SK-N-SH (cell line): Measurements from ENCODE around the gene LPIN1. TPM values are rescaled to one million over a fixed set of nuclear protein-coding genes. Genes with fewer than 3 reads are reported as not detected.

Source experiments
- CTCF ChIA-PET: fragments of 300-600, 350-600 bp; formaldehyde crosslinking; extraction: SDS; loops from one replicate; lab custom pipeline; 2021; lab: Yijun Ruan, JAX
- POLR2A ChIA-PET: fragments of 350-600 bp; sonication (Branson Sonifier 250); formaldehyde crosslinking; extraction: SDS; loops from one replicate; lab custom pipeline; 2020; ENCODE audit warnings: antibody characterized with exemption, inconsistent platforms; lab: Yijun Ruan, JAX
- DNase-seq: peaks from one replicate; pipeline ENCODE4 v3.0.0; 2012
- H2AFZ ChIP-seq: fragments of 200-600 bp; sonication (generic); 2 replicates; pipeline ENCODE4 v1.8.1; 2016; ENCODE audit warnings: antibody characterized with exemption, mild to moderate bottlenecking, low read depth
- H3F3A ChIP-seq: fragments of 200-600 bp; sonication (generic); replicated peaks from 2 replicates; pipeline ENCODE3; 2016; ENCODE audit warnings: antibody characterized with exemption, mild to moderate bottlenecking; ENCODE audit not compliant: insufficient read depth
- H3K27ac ChIP-seq, 2 experiments: fragments of 200-500 bp in 1 of 2; fragments of 200-600 bp in 1 of 2; sonication (Bioruptor generic) in 1 of 2; sonication (generic), shearing (Covaris generic) in 1 of 2; 2 replicates each; pipeline versions ENCODE4 v1.5.1 to v1.6.1; 2014 to 2016; ENCODE audit warnings: low read depth in 2 of 2, inconsistent platforms in 1 of 2, low read length in 1 of 2, mild to moderate bottlenecking in 1 of 2, mixed read lengths in 1 of 2
- H3K27me3 ChIP-seq: fragments of 200-600 bp; sonication (generic), shearing (Covaris generic); 2 replicates; pipeline ENCODE4 v1.6.1; 2016; ENCODE audit warnings: mixed run types; ENCODE audit not compliant: insufficient read depth
- H3K36me3 ChIP-seq, 2 experiments: fragments of 200-500 bp in 1 of 2; fragments of 200-600 bp in 1 of 2; sonication (Bioruptor generic) in 1 of 2; sonication (generic) in 1 of 2; replicated peaks in 1 of 2; 2 replicates each; pipeline versions ENCODE3 to v1.5.1; 2014 to 2016; ENCODE audit warnings: low read length in 1 of 2, mild to moderate bottlenecking in 1 of 2; ENCODE audit not compliant: insufficient read depth in 2 of 2, control insufficient read depth in 1 of 2
- H3K4me1 ChIP-seq, 2 experiments: fragments of 200-500 bp in 1 of 2; fragments of 200-600 bp in 1 of 2; sonication (Bioruptor generic) in 1 of 2; sonication (generic), shearing (Covaris generic) in 1 of 2; 2 replicates each; pipeline versions ENCODE4 v1.5.1 to v1.6.1; 2014 to 2016; ENCODE audit warnings: low read depth in 1 of 2, low read length in 1 of 2, mixed run types in 1 of 2; ENCODE audit not compliant: insufficient read depth in 2 of 2, control insufficient read depth in 1 of 2
- H3K4me2 ChIP-seq: fragments of 200-600 bp; sonication (generic), shearing (Covaris generic); 2 replicates; pipeline ENCODE4 v1.6.1; 2017; ENCODE audit warnings: mixed run types
- H3K4me3 ChIP-seq, 2 experiments: fragments of 200-500 bp in 1 of 2; fragments of 200-600 bp in 1 of 2; sonication (Bioruptor generic) in 1 of 2; sonication (generic), shearing (Covaris generic) in 1 of 2; 2 replicates each; pipeline versions ENCODE4 v1.5.1 to v1.8.1; 2014 to 2016; ENCODE audit warnings: low read depth in 2 of 2, inconsistent platforms in 1 of 2, low read length in 1 of 2, mild to moderate bottlenecking in 1 of 2, mixed read lengths in 1 of 2, moderate library complexity in 1 of 2
- H3K79me2 ChIP-seq: fragments of 200-600 bp; sonication (generic); 2 replicates; pipeline ENCODE4 v1.8.1; 2017; ENCODE audit warnings: mild to moderate bottlenecking; ENCODE audit not compliant: insufficient read depth
- H3K9ac ChIP-seq: fragments of 200-600 bp; sonication (generic); 2 replicates; pipeline ENCODE4 v1.6.1; 2017; ENCODE audit warnings: mixed run types
- H3K9me2 ChIP-seq: fragments of 200-600 bp; sonication (generic); 2 replicates; pipeline ENCODE4 v1.6.1; 2017; ENCODE audit warnings: mixed run types
- H3K9me3 ChIP-seq: fragments of 200-600 bp; sonication (generic); 2 replicates; pipeline ENCODE4 v1.6.1; 2017; ENCODE audit warnings: mixed run types, mild to moderate bottlenecking, moderate library complexity
- H4K20me1 ChIP-seq: fragments of 200-600 bp; sonication (generic); 2 replicates; pipeline ENCODE4 v1.6.1; 2017; ENCODE audit warnings: mild to moderate bottlenecking, mixed run types; ENCODE audit not compliant: insufficient read depth
- CHD2 ChIP-seq: fragments of 150-350 bp; IDR thresholded peaks from 2 replicates; pipeline ENCODE4 v1.6.1; 2018; ENCODE audit warnings: low read length; ENCODE audit not compliant: partially characterized antibody
- EP300 ChIP-seq, 2 experiments: IDR thresholded peaks; 2 replicates each; pipeline versions ENCODE4 v1.4.0 to v1.6.1; 2012; ENCODE audit warnings: borderline replicate concordance in 1 of 2, low read depth in 1 of 2, low read length in 1 of 2
- FOXM1 ChIP-seq: IDR thresholded peaks from 2 replicates; pipeline ENCODE4 v1.4.0; 2012; ENCODE audit warnings: low read depth, mild to moderate bottlenecking
- GABPA ChIP-seq: IDR thresholded peaks from 2 replicates; pipeline ENCODE4 v1.4.0; 2012; ENCODE audit warnings: low read depth, mild to moderate bottlenecking
- RCOR1 ChIP-seq: fragments of 150-350 bp; IDR thresholded peaks from 2 replicates; pipeline ENCODE4 v1.6.1; 2017; ENCODE audit warnings: antibody characterized with exemption, low read length
- SIN3A ChIP-seq: IDR thresholded peaks from 2 replicates; pipeline ENCODE4 v1.6.1; 2012; ENCODE audit warnings: low read depth, mild to moderate bottlenecking, low read length, moderate library complexity, borderline replicate concordance
- TEAD4 ChIP-seq: IDR thresholded peaks from 2 replicates; pipeline ENCODE4 v1.4.0; 2012; ENCODE audit warnings: mild to moderate bottlenecking, borderline replicate concordance; ENCODE audit not compliant: insufficient read depth
- WGBS: methylation state at CpG from one replicate; pipeline ENCODE4 v1.1.6; 2017; ENCODE audit warnings: low lambda C conversion rate; 5-methylcytosine and 5-hydroxymethylcytosine counted together
- polyA plus RNA-seq, 3 experiments: library from polyadenylated mRNA; depleted of rRNA; stranded (reverse); fragments of >200 nt; gene quantifications; 2 replicates each; pipeline ENCODE4 v1.2.3, GENCODE V29; 2012
- TF ChIP-seq, protein P1 (sequence below): fragments of 150-350 bp; IDR thresholded peaks from 2 replicates; pipeline ENCODE4 v1.6.1; 2016; ENCODE audit warnings: mild to moderate bottlenecking, low read depth, low read length
- TF ChIP-seq, protein P2 (sequence below): IDR thresholded peaks from 2 replicates; pipeline ENCODE4 v1.4.0; 2012; ENCODE audit warnings: low read depth
- TF ChIP-seq, protein P3 (sequence below): IDR thresholded peaks from 2 replicates; pipeline ENCODE4; 2012

The LPIN1 gene
- polyA plus RNA-seq, 1 of the 3 experiments (the other 2 are of a cell fraction): 22.1 TPM

DNA sequence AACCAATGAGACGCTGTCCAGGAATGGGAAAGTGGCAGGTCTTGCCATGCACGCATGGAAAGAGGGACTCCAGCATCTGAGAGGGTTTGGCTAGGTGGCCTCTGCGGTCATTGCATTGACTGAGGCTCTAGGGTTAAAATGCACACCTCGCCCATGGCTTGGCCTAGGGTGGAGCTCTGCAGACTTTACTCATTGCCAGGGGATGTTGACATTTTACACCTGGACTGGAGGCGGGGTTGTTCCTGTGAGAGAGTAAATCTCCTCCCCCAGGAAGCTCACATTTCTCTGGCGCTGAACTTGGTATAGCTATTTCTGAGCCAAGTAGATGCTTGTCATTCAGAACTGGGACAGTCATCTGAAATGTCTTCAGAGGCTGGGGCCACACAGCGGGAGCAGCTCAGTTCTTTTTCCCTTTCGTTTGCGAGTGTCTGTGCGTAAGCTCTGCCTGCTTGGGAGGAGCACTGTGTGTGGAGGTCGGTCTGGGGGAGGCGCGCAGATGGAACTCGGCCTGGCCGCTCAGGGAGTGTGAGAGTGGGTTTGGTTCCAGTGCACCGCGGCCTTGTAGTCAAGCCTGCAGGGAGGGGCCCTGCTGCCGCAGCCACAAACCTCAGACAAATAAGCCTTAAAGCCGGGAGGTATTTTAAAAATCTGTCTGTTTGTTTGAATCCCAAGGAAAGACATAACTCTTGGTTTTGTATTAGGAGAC, 76.5 kb downstream of the LPIN1 start:
- H3K36me3 ChIP-seq: peaks cover 53 to 72% of the 10 kb centered on the region in 2 experiments
- no peaks in the 10 kb centered on the region for H4K20me1 ChIP-seq
- H3K4me3 ChIP-seq: no peak overlapping the region
- ChIA-PET CTCF (interaction anchor here (0.7 to 3.5 kb wide), 4 partner anchors 38 to 1184 kb away, joined by 3 to 14 read pairs (median 4); no protein-coding TSS in a partner anchor), POLR2A (no interaction called here)
- H3K27me3 ChIP-seq: no peaks in the 10 kb centered on the region
- 92% methylated on average over 18 of the region's 19 CpGs for WGBS
- no peaks in the 10 kb centered on the region for H3K79me2 ChIP-seq
- no peak overlapping the region for H3K4me2 ChIP-seq
- DNase-seq: no peak
- H2AFZ ChIP-seq: no peak overlapping the region
- no peak overlapping the region for H3K27ac ChIP-seq
- TF ChIP-seq SIN3A (no peak), TEAD4 (no peak), RCOR1 (no peak), EP300 (IDR thresholded peaks at IDR 0.05; ENCODE audit: borderline replicate concordance in 1 of 2, low read depth in 1 of 2, low read length in 1 of 2) (no peak), FOXM1 (no peak), CHD2 (no peak)
- TF ChIP-seq, protein P1, sequence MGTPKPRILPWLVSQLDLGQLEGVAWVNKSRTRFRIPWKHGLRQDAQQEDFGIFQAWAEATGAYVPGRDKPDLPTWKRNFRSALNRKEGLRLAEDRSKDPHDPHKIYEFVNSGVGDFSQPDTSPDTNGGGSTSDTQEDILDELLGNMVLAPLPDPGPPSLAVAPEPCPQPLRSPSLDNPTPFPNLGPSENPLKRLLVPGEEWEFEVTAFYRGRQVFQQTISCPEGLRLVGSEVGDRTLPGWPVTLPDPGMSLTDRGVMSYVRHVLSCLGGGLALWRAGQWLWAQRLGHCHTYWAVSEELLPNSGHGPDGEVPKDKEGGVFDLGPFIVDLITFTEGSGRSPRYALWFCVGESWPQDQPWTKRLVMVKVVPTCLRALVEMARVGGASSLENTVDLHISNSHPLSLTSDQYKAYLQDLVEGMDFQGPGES: no peak
- TF ChIP-seq, protein P2, sequence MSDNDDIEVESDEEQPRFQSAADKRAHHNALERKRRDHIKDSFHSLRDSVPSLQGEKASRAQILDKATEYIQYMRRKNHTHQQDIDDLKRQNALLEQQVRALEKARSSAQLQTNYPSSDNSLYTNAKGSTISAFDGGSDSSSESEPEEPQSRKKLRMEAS: no peak
- no peaks in the 10 kb centered on the region for H3K4me1 ChIP-seq
- H3K9me2 ChIP-seq: no peaks in the 10 kb centered on the region
- H3K9me3 ChIP-seq: no peaks in the 10 kb centered on the region
- no peak overlapping the region for H3K9ac ChIP-seq
- peaks cover 5% of the 10 kb centered on the region for H3F3A ChIP-seq

DNA sequence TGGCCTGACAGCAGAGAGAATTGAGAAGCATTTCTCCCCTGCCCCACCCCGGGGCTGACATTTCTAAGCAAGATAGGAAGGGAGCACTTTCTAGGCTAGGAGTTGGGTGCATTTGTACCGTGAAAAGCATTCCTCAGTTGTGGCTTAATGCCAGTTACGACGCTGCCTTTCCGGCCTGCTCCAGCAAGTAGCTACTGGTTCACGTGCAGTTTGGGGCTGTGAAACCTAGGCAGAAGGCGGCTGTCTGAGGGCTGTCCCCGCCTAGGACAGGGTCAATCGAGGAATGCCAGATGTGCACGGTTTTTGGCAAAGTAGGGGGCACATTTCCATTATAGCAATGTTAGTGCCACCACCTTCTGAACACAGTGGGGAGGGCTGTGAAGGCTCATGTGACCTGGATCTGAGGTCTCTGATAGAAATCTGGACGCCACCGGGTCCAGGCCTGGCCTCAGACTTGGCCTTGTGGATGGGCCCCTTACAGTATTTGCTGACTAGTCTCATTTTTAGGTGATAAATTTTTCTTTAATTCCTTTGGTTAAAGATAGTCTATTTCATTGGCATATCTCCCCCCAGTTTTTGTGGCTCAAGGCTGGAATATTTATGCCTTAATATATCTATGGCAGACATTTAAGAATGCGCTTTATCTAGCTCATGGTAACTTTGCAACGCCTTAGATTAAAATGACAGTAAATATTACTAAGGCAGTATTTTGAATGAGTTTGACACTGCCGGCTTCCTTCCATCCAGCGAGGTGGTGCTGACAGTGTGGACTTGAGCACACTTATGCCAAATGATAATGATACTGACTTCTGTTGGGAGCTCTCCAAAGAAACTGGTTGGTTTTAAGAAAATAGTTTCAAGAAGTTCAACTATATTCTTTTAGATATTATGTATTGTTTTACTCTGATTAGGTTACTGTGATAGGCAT, 78.7 kb downstream of the LPIN1 start:
- no peaks in the 10 kb centered on the region for H3K9me2 ChIP-seq
- no peaks in the 10 kb centered on the region for H3K9me3 ChIP-seq
- H3K4me2 ChIP-seq: no peak overlapping the region
- ChIA-PET POLR2A (no interaction called here), CTCF (interaction anchor here (0.8 to 1.0 kb wide), 3 partner anchors 41 to 1182 kb away, joined by 3 to 4 read pairs (median 3); no protein-coding TSS in a partner anchor)
- no peak for DNase-seq
- peaks cover 43 to 51% of the 10 kb centered on the region in 2 experiments for H3K36me3 ChIP-seq
- no peak overlapping the region for H3K4me3 ChIP-seq
- H3K27ac ChIP-seq: no peak overlapping the region
- H3K4me1 ChIP-seq: peaks cover 13% of the 10 kb centered on the region in 2 experiments
- no peaks in the 10 kb centered on the region for H3K27me3 ChIP-seq
- H2AFZ ChIP-seq: no peak overlapping the region
- TF ChIP-seq, protein P3, sequence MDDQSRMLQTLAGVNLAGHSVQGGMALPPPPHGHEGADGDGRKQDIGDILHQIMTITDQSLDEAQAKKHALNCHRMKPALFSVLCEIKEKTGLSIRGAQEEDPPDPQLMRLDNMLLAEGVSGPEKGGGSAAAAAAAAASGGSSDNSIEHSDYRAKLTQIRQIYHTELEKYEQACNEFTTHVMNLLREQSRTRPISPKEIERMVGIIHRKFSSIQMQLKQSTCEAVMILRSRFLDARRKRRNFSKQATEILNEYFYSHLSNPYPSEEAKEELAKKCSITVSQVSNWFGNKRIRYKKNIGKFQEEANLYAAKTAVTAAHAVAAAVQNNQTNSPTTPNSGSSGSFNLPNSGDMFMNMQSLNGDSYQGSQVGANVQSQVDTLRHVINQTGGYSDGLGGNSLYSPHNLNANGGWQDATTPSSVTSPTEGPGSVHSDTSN: no peak
- TF ChIP-seq, protein P1: no peak
- TF ChIP-seq GABPA: no peak
- no peak for TF ChIP-seq SIN3A
- H3K9ac ChIP-seq: no peak overlapping the region
- H3F3A ChIP-seq: peaks cover 15% of the 10 kb centered on the region
- WGBS: 93% methylated on average over 13 of the region's 16 CpGs
- H3K79me2 ChIP-seq: no peaks in the 10 kb centered on the region
- no peaks in the 10 kb centered on the region for H4K20me1 ChIP-seq
